Activated B cell treated with CpG ODN at 0.5 μM for 24 hours (primary cell): ENCODE results near the gene SH2D3A. TPM values are rescaled to one million over a fixed set of nuclear protein-coding genes. Genes with fewer than 3 reads are reported as not detected.

ENCODE experiments used
- ATAC-seq: fragments of 200-7000 bp; cut with Tn5 transposase; one replicate; pipeline ENCODE4 v1.10.0; 2021; ENCODE audit warnings: low read depth, mild to moderate bottlenecking, moderate library complexity
- CTCF ChIA-PET: fragments of 350-600 bp; sonication (Branson Sonifier 250); formaldehyde crosslinking; loops from one replicate; lab custom pipeline; 2021; ENCODE audit warnings: antibody characterized with exemption; lab: Charles Lee
- POLR2A ChIA-PET: fragments of 350-600 bp; sonication (Branson Sonifier 250); formaldehyde crosslinking; loops from one replicate; lab custom pipeline; 2021; ENCODE audit warnings: antibody characterized with exemption; lab: Charles Lee
- DNase-seq: peaks from one replicate; pipeline ENCODE4 v3.0.0; 2022
- H3K27ac Mint-ChIP-seq: one replicate; pipeline ENCODE4 v1.8.0; 2020; ENCODE audit warnings: mixed read lengths
- H3K27me3 Mint-ChIP-seq: one replicate; pipeline ENCODE4 v1.8.0; 2021; ENCODE audit warnings: mixed read lengths
- H3K36me3 Mint-ChIP-seq: one replicate; pipeline ENCODE4 v1.8.0; 2021; ENCODE audit warnings: low read depth, mixed read lengths
- H3K4me1 Mint-ChIP-seq: one replicate; pipeline ENCODE4 v1.8.0; 2021; ENCODE audit warnings: mixed read lengths
- H3K4me3 Mint-ChIP-seq: one replicate; pipeline ENCODE4 v1.8.0; 2020; ENCODE audit warnings: mild to moderate bottlenecking, mixed read lengths
- H3K9me3 Mint-ChIP-seq: one replicate; pipeline ENCODE4 v1.8.0; 2020; ENCODE audit warnings: mixed read lengths
- intact Hi-C: fragments of 100-400 bp; cut with micrococcal nuclease; formaldehyde crosslinking; loops from one replicate; pipeline ENCODE4 v1.15.1; 2024
- total RNA-seq: library from RNA; stranded (reverse); gene quantifications from 2 replicates; pipeline ENCODE4 v1.2.3, GENCODE V29; 2022
- TF ChIP-seq, protein P1 (sequence below): fragments of 200-600 bp; IDR thresholded peaks from one replicate; pipeline ENCODE4 v1.8.0; 2022; ENCODE audit warnings: antibody characterized with exemption, mild to moderate bottlenecking

SH2D3A gene
- total RNA-seq, 1 donor from 2014 or later, result 22.6 TPM

DNA sequence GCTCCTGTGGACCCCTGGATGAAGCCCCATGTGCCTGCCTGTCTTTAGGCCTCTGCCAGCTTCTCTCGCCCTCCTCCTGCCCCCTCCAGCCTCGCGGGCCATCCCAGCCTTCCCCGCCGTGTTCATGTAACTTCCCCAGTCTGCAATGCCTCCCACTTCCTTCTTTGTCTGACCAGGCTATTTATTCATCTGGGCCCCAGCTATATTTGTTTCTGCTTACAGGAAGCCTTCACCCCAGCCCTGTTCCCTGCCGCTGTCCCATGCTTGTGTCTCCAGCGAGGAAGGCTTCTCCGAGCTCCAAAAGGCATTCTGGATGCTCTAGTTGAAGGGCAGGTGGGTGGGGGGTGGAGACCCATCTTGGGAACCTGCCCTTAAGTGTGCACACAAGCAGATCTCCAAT is 38.9 kb downstream of the SH2D3A start:
- ChIA-PET CTCF (interaction anchor here (0.9 kb wide), 1 partner anchor 135 kb away, joined by 5 read pairs; no protein-coding TSS in a partner anchor), POLR2A (interaction anchor here (0.6 to 1.8 kb wide), 6 partner anchors 8 to 212 kb away, joined by 3 to 10 read pairs (median 6); partner anchors contain the start of genes GPR108 and VAV1)
- TF ChIP-seq, protein P1, sequence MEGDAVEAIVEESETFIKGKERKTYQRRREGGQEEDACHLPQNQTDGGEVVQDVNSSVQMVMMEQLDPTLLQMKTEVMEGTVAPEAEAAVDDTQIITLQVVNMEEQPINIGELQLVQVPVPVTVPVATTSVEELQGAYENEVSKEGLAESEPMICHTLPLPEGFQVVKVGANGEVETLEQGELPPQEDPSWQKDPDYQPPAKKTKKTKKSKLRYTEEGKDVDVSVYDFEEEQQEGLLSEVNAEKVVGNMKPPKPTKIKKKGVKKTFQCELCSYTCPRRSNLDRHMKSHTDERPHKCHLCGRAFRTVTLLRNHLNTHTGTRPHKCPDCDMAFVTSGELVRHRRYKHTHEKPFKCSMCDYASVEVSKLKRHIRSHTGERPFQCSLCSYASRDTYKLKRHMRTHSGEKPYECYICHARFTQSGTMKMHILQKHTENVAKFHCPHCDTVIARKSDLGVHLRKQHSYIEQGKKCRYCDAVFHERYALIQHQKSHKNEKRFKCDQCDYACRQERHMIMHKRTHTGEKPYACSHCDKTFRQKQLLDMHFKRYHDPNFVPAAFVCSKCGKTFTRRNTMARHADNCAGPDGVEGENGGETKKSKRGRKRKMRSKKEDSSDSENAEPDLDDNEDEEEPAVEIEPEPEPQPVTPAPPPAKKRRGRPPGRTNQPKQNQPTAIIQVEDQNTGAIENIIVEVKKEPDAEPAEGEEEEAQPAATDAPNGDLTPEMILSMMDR, result no peak
- Mint-ChIP-seq H3K4me1 (peaks cover 42% of the 10 kb centered on the region), H3K4me3 (peak overlapping the region; percentile 2), H3K27me3 (no peaks in the 10 kb centered on the region), H3K36me3 (peaks cover 22% of the 10 kb centered on the region), H3K9me3 (no peaks in the 10 kb centered on the region), H3K27ac (peak overlapping the region; percentile 69)
- peak; percentile 63 for ATAC-seq
- intact Hi-C loops, result no loop called here
- no peak for DNase-seq

DNA sequence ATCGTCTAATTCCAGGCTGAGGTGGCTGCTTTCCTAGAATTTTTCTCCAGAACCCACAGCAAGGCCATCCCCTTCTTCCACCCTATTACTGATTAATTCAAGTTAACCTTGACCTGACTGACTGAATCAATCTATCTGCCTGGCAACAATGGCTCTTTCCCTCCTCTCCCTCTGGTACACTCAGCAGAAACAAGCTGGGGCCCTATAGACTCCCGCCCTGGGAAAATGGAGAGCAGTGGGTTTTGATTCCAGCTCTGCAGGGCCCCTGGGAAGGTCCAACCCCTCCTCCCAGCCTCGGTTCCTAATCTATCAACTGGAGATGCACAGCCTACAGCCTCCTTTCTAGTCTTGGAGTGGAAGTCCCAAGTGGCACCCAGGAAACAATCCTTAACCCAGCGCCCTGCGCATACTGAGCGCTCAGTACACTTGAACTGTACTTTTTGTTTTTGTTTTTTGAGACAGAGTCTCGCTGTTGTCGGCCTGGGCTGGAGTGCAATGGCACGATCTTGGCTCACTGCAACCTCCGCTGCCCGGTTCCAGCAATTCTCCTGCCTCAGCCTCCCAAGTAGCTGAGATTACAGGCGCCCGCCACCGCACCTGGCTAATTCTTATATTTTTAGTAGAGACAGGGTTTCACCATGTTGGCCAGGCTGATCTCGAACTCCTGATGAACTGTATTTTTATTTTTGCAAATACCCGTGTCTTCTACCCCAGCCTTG is 41.6 kb downstream of the SH2D3A start:
- no peak for DNase-seq
- no peak overlapping the region for H3K4me3 Mint-ChIP-seq
- CTCF ChIA-PET, result interaction anchor here (1.1 kb wide), 1 partner anchor 12 kb away, joined by 3 read pairs; the partner anchor contains the start of gene GPR108

DNA sequence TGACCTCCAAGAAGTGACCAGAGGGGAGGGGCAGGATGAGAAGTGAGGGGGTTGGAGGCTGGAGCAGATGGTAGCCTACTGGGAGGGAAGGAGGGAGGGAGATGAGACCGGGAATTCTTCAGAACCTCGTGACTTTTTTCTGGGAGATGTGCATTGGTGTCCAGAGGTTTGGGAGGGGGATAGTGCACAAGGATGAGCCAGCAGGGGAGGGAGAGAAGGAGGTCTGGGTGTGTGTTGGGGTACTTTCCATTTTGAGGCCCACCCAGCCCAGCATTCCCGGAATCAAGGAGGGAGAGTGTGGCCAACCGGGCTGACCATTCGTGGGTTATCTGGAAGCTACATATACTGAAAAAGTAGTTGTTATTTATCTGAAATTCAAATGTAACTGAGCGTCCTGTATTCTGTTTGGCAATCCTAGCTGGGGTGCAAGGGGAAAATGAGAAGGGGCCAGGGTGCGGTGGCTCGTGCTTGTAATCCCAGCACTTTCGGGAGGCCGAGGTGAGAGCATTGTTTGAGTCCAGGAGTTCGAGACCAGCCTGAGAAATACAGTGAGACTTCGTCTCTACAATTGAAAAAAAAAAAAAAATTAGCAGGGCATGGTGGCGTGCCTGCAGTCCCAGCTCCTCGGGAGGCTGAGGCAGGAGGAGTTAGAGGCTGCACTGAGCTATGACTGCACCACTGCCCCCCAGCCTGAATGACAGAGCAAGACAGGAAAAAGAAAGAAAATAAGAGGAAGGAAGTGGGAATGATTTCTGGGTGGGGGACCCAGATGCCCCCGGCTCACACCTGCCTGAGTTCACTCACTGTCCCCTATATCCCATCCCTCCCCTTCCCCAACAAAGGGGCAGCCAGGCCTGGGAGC is 42.4 kb downstream of the SH2D3A start:
- POLR2A ChIA-PET, result interaction anchor here (0.6 kb wide), 1 partner anchor 32 kb away, joined by 3 read pairs; no protein-coding TSS in a partner anchor
- intact Hi-C loops, result no loop called here
- CTCF ChIA-PET, result interaction anchor here (1.1 kb wide), 1 partner anchor 13 kb away, joined by 3 read pairs; the partner anchor contains the start of gene GPR108
- H3K4me1 Mint-ChIP-seq, result peaks cover 67% of the 10 kb centered on the region
- H3K27me3 Mint-ChIP-seq, result no peaks in the 10 kb centered on the region
- H3K36me3 Mint-ChIP-seq, result peaks cover 5% of the 10 kb centered on the region
- H3K27ac Mint-ChIP-seq, result peak overlapping the region; percentile 80
- no peaks in the 10 kb centered on the region for H3K9me3 Mint-ChIP-seq
- no peak overlapping the region for H3K4me3 Mint-ChIP-seq
- TF ChIP-seq, protein P1, result no peak
- ATAC-seq (no peak), DNase-seq (no peak)

More for the DNA sequence above, 41.6 kb downstream of the SH2D3A start:
- Mint-ChIP-seq H3K4me1 (peaks cover 67% of the 10 kb centered on the region), H3K27ac (peak overlapping the region; percentile 53), H3K9me3 (no peaks in the 10 kb centered on the region), H3K36me3 (peaks cover 9% of the 10 kb centered on the region), H3K27me3 (no peaks in the 10 kb centered on the region)
- intact Hi-C loops, result no loop called here
- no peak for ATAC-seq
- TF ChIP-seq, protein P1, result no peak
- POLR2A ChIA-PET, result no interaction called here

DNA sequence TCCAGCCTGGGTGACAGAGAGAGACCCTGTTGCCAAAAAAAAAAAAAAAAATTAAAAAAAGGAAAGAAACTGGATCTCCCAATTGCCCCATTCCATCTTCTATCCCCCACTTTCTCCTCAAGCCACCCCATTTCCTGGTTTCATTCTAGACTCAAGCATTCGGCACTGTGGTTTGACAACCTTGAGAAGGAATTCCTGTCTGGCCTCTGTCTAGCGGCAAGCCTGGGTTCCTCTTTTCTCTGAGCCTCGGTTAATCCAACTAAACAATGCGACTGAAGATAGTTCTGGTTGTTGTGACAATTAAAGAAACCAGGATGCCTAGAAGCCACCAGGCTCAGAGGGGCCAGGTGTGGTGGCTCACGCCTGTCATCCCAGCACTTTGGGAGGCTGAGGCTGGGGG is 43.5 kb downstream of the SH2D3A start:
- DNase-seq, result no peak
- TF ChIP-seq, protein P1, result no peak
- Mint-ChIP-seq H3K4me1 (peaks cover 61% of the 10 kb centered on the region), H3K27me3 (no peaks in the 10 kb centered on the region), H3K27ac (peak overlapping the region; percentile 80), H3K36me3 (no peaks in the 10 kb centered on the region), H3K9me3 (no peaks in the 10 kb centered on the region), H3K4me3 (peak overlapping the region; percentile 60)
- ChIA-PET CTCF (no interaction called here), POLR2A (interaction anchor here (0.6 kb wide), 1 partner anchor 33 kb away, joined by 3 read pairs; no protein-coding TSS in a partner anchor)
- no peak for ATAC-seq
- intact Hi-C loops, result loop anchor here (2.0 kb wide), 1 partner anchor 13 kb away; the partner anchor contains the start of gene GPR108
